Measurements from ENCODE around the gene OTOGL.
A peak's percentile ranks its signal among the peaks of the same experiment; 100 is the strongest.

OTOGL gene

DNA sequence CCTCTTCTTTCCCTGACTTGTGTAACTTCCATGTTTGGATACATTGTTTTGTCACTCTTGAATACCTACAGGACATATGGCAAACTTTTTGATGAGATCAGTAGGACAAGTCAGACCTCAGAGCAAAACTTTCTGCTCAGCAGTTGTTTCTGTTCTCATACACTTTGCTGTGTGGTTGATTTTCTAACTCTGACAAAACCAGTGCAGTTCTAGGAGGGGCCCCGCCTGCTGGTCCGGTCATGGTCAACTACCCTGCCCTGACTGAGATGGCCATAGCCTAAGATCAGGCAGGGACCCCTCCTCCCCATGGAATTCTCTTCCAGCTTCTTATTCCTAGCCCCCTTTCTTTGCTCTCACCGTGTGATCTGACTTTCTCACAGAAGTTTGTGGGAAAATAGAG lies 92.8 kb downstream of the OTOGL start:
- CTCF ChIA-PET, result interaction anchor here (0.7 kb wide), 1 partner anchor 1403 kb away, joined by 3 read pairs; no protein-coding TSS in a partner anchor
- TF ChIP-seq HDGF (IDR thresholded peaks at IDR 0.05; ENCODE audit: borderline replicate concordance), result no peak
- TF ChIP-seq FOXK2 (IDR thresholded peaks at IDR 0.05), result no peak
- no peak for TF ChIP-seq SP1 (IDR thresholded peaks at IDR 0.05)
- TF ChIP-seq CTBP1 (IDR thresholded peaks at IDR 0.05; ENCODE audit: borderline replicate concordance), result no peak
- TF ChIP-seq TARDBP (IDR thresholded peaks at IDR 0.05), result no peak
- TF ChIP-seq ARNT (IDR thresholded peaks at IDR 0.05), result no peak
- TF ChIP-seq L3MBTL2 (conservative IDR thresholded peaks at IDR 0.05), result no peak
- no peak for TF ChIP-seq SUZ12 (IDR thresholded peaks at IDR 0.05)
- TF ChIP-seq FOXA1 (IDR thresholded peaks at IDR 0.05), result no peak
- no peak for TF ChIP-seq ZNF384 (IDR thresholded peaks at IDR 0.05)
- DNase-seq (ENCODE audit: extremely low spot score), result no peak
- POLR2A ChIA-PET, result no interaction called here

DNA sequence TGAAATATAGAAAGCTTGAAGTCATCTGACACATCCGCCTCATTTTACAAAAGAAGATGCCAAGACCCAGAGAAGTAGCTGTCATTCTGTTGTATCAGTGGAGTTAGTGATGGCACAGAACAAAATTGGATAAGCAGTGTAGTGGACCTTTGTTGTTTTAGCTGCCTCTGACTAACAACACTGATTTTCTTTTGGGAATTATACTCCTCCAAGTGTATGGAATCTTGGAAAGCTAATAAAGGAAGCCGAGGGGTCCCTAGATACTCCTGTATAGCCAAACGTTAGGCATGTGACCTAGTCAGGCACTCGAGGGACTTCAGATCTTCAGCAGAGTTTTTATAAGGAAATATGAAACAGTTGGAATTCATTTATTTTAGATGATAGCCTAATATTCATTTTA lies 94.5 kb downstream of the OTOGL start:
- CTCF ChIA-PET, result interaction anchor here (1.1 kb wide), 1 partner anchor 77 kb away, joined by 3 read pairs; no protein-coding TSS in a partner anchor
- TF ChIP-seq LEF1 (IDR thresholded peaks at IDR 0.05; ENCODE audit: borderline replicate concordance), result no peak
- TF ChIP-seq SUZ12 (IDR thresholded peaks at IDR 0.05), result no peak
- no peak for TF ChIP-seq ARNT (IDR thresholded peaks at IDR 0.05)
- TF ChIP-seq FOXK2 (IDR thresholded peaks at IDR 0.05), result no peak
- TF ChIP-seq L3MBTL2 (conservative IDR thresholded peaks at IDR 0.05), result no peak
- no peak for TF ChIP-seq ELF4 (IDR thresholded peaks at IDR 0.05)
- TF ChIP-seq CTBP1 (IDR thresholded peaks at IDR 0.05; ENCODE audit: borderline replicate concordance), result no peak
- no peak for TF ChIP-seq HDGF (IDR thresholded peaks at IDR 0.05; ENCODE audit: borderline replicate concordance)
- no peak for TF ChIP-seq BHLHE40 (IDR thresholded peaks at IDR 0.05; ENCODE audit: borderline replicate concordance)
- TF ChIP-seq FOXM1 (IDR thresholded peaks at IDR 0.05; ENCODE audit: borderline replicate concordance), result no peak
- no peak for TF ChIP-seq SP1 (IDR thresholded peaks at IDR 0.05)
- no peak for TF ChIP-seq NFRKB (IDR thresholded peaks at IDR 0.05)
- TF ChIP-seq, protein P1, sequence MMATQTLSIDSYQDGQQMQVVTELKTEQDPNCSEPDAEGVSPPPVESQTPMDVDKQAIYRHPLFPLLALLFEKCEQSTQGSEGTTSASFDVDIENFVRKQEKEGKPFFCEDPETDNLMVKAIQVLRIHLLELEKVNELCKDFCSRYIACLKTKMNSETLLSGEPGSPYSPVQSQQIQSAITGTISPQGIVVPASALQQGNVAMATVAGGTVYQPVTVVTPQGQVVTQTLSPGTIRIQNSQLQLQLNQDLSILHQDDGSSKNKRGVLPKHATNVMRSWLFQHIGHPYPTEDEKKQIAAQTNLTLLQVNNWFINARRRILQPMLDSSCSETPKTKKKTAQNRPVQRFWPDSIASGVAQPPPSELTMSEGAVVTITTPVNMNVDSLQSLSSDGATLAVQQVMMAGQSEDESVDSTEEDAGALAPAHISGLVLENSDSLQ (IDR thresholded peaks at IDR 0.05), result no peak
- no peak for TF ChIP-seq TARDBP (IDR thresholded peaks at IDR 0.05)
- no peak for TF ChIP-seq ZNF384 (IDR thresholded peaks at IDR 0.05)
- TF ChIP-seq FOXA1 (IDR thresholded peaks at IDR 0.05), result no peak

DNA sequence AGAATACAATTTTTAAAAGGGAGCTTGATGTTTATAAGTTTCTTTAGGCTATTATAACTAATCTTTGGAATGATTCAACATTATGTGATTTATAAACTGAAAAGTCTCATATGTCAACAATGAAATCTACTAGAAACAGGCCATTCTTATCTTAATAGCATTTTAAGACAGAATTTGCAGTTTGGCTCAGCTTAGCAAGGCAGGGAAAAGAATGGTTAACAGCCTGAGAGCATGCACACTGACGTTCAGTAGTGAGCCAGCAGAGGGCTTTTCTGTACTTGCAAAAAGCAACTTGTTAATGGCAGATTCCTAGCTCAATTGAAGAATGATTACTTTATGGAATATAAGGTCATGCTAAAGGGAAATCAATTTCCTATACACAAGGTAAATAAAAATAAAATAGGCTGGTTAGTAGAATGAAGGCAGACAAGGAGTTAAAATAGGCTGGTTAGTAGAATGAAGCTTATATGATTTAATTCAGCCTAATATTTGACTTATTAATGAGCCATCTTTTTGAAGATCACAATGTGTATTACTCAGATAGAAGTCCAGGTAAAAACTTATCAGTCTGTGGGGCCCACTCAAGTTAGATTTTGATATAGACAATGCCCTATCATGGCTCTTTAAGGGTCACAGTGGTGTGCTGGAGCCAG lies 95.9 kb downstream of the OTOGL start:
- TF ChIP-seq FOXK2 (IDR thresholded peaks at IDR 0.05), result no peak
- no peak for TF ChIP-seq L3MBTL2 (conservative IDR thresholded peaks at IDR 0.05)
- ChIA-PET POLR2A (no interaction called here), CTCF (interaction anchor here (0.6 to 2.1 kb wide), 8 partner anchors 8 to 791 kb away, joined by 3 to 25 read pairs (median 4); no protein-coding TSS in a partner anchor)
- peak; percentile 58 for DNase-seq (ENCODE audit: extremely low spot score)

More for the DNA sequence above, 94.5 kb downstream of the OTOGL start:
- POLR2A ChIA-PET, result no interaction called here
- no peak for DNase-seq (ENCODE audit: extremely low spot score)

DNA sequence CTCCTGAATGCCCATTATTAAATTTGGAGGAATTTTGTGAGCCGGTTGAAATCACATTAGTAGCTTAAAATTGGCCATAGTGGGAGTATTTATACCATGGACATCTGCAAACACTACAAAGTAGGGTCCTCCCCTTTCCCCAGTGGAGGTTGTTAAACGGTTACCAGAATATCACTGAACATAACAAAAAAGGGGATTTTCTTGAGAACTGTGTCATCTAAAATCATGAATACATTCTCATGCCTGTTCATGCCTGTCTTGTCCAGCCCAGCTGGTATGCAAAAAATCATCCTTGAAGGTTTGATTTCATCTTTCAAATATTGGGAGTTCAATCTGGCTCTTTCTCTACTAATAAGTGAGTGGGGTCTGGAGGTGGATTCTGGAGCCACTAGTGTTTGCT lies 96.4 kb downstream of the OTOGL start:
- ChIA-PET CTCF (interaction anchor here (0.9 to 2.1 kb wide), 6 partner anchors 8 to 790 kb away, joined by 3 to 25 read pairs (median 4); no protein-coding TSS in a partner anchor), POLR2A (no interaction called here)
- TF ChIP-seq ZNF384 (IDR thresholded peaks at IDR 0.05), result no peak
- no peak for TF ChIP-seq SP1 (IDR thresholded peaks at IDR 0.05)
- no peak for TF ChIP-seq FOXM1 (IDR thresholded peaks at IDR 0.05; ENCODE audit: borderline replicate concordance)
- DNase-seq (ENCODE audit: extremely low spot score), result no peak

DNA sequence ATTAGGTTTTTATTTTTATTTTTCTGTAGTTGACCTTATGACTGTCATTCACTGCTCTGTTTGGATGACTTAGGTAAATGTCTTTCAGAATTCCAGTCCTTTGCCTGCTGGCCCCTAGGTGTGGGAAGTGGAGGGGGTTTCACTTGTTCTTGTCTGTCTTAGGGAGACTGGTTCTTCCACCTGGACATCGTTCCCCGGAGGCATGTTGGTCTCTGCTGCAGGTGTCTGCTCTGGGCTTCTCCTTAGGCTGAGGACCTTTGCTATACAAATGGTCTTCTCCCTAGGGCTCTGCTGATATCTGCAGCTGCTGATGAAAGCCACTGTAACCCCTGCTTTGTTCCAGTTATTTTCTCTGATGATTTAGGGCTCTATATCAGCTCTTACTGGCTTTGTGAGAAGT lies 97.1 kb downstream of the OTOGL start:
- POLR2A ChIA-PET, result no interaction called here
- CTCF ChIA-PET, result interaction anchor here (2.1 kb wide), 1 partner anchor 74 kb away, joined by 25 read pairs; no protein-coding TSS in a partner anchor
- TF ChIP-seq ZNF384 (IDR thresholded peaks at IDR 0.05) (no peak), ELF4 (IDR thresholded peaks at IDR 0.05) (no peak), FOXM1 (IDR thresholded peaks at IDR 0.05; ENCODE audit: borderline replicate concordance) (no peak), BHLHE40 (IDR thresholded peaks at IDR 0.05; ENCODE audit: borderline replicate concordance) (no peak), TARDBP (IDR thresholded peaks at IDR 0.05) (no peak), SP1 (IDR thresholded peaks at IDR 0.05) (no peak), LEF1 (IDR thresholded peaks at IDR 0.05; ENCODE audit: borderline replicate concordance) (no peak), FOXA1 (IDR thresholded peaks at IDR 0.05) (no peak), ARNT (IDR thresholded peaks at IDR 0.05) (no peak)
- TF ChIP-seq, protein P1 (IDR thresholded peaks at IDR 0.05), result no peak
- DNase-seq (ENCODE audit: extremely low spot score), result no peak

DNA sequence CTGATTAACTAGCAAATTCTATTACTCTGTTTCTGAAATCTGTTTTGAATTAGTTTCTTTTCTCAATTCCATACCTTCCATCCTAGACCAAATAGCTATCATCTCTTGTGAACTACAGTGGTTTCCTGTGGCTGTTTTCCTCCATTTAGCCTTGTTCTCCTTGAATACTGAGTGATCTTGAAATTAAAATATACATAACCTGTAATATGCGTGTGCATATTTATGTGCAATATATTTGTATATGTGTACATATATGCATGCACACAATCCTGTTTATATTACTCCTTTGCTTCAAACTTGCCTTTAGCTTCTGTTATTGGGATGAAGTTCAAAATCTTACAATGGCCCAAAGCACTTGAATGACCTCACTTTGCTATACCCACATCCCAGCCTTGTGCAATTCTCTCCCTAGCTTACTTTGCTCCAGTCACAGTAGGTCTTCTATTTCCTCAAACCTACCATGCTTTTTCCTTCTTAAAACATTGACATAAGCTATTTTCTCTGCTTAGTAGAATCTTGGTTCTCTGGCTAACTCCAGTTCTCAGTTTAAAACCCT lies 99.5 kb downstream of the OTOGL start:
- TF ChIP-seq ZNF384 (IDR thresholded peaks at IDR 0.05), result no peak
- ChIA-PET CTCF (no interaction called here), POLR2A (no interaction called here)
- DNase-seq (ENCODE audit: extremely low spot score), result no peak

DNA sequence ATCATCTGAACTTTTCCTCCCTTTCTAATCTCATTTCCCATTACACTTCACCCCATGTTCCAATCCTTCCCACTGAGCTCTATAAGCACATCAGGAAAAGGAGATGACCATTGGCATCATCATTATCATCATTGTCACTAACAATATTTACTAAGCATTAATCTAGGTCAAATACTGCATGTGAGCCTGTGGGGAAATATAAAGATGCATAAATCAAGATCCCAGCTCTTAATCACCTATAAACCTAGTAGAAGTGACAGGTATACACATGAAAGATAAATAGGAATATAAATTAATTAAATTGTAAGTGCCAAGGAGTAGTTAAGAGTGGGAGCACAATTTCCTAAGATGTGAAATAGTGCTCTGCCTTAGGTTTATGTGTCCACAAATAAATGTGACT lies 100.6 kb downstream of the OTOGL start:
- CTCF ChIA-PET, result interaction anchor here (0.6 to 0.7 kb wide), 2 partner anchors 17 to 661 kb away, joined by 3 read pairs; no protein-coding TSS in a partner anchor
- DNase-seq (ENCODE audit: extremely low spot score), result no peak
- POLR2A ChIA-PET, result no interaction called here
- no peak for TF ChIP-seq NFRKB (IDR thresholded peaks at IDR 0.05)
- no peak for TF ChIP-seq BHLHE40 (IDR thresholded peaks at IDR 0.05; ENCODE audit: borderline replicate concordance)
- TF ChIP-seq FOXA1 (IDR thresholded peaks at IDR 0.05), result no peak

Measured in HEK293T (cell line).